Measurements from ENCODE around the gene CCDC9B.

The CCDC9B gene

GRCh38 chr15:40285554-40286011 is 55.2 kb downstream of the CCDC9B start:
- Histone ChIP-seq H3K9ac (ENCODE audit: low read length) (no peak overlapping the region), H4K20me1 (ENCODE audit: insufficient read depth, low read length) (no peaks in the 10 kb centered on the region), H3F3A (ENCODE audit: insufficient read depth, low read length) (no peaks in the 10 kb centered on the region), H3K27me3 (replicated peaks; ENCODE audit: insufficient read depth, low read length) (peaks cover 27% of the 10 kb centered on the region), H3K9me3 (replicated peaks; ENCODE audit: insufficient read depth, low read length) (no peaks in the 10 kb centered on the region), H2AFZ (ENCODE audit: low read length) (no peak overlapping the region), H3K4me1 (ENCODE audit: low read length) (no peaks in the 10 kb centered on the region), H3K27ac (ENCODE audit: low read length) (no peak overlapping the region), H3K4me3 (ENCODE audit: low read length) (no peak overlapping the region), H3K36me3 (replicated peaks; ENCODE audit: insufficient read depth, low read length) (no peaks in the 10 kb centered on the region), H3K4me2 (ENCODE audit: low read depth, low read length) (no peak overlapping the region), H3K79me2 (ENCODE audit: low read length) (no peaks in the 10 kb centered on the region), H3K9me2 (replicated peaks; ENCODE audit: insufficient read depth, low read length) (no peaks in the 10 kb centered on the region)
- no peak for TF ChIP-seq CTCF (IDR thresholded peaks at IDR 0.05; ENCODE audit: low read length)
- no peak for TF ChIP-seq EZH2phosphoT487 (IDR thresholded peaks at IDR 0.05; ENCODE audit: low read length)
- TF ChIP-seq EZH2 (optimal IDR thresholded peaks at IDR 0.05; ENCODE audit: low read depth, low read length): no peak
- no peak for DNase-seq

GRCh38 chr15:40285151-40285550 is 55.6 kb downstream of the CCDC9B start:
- no peaks in the 10 kb centered on the region for H4K20me1 ChIP-seq (ENCODE audit: insufficient read depth, low read length)
- H3K27me3 ChIP-seq (replicated peaks; ENCODE audit: insufficient read depth, low read length): peaks cover 32% of the 10 kb centered on the region
- no peaks in the 10 kb centered on the region for H3K36me3 ChIP-seq (replicated peaks; ENCODE audit: insufficient read depth, low read length)
- no peaks in the 10 kb centered on the region for H3K79me2 ChIP-seq (ENCODE audit: low read length)
- H3K27ac ChIP-seq (ENCODE audit: low read length): no peak overlapping the region
- H3K9me2 ChIP-seq (replicated peaks; ENCODE audit: insufficient read depth, low read length): no peaks in the 10 kb centered on the region
- DNase-seq: no peak
- TF ChIP-seq CTCF (IDR thresholded peaks at IDR 0.05; ENCODE audit: low read length): no peak
- TF ChIP-seq EZH2 (optimal IDR thresholded peaks at IDR 0.05; ENCODE audit: low read depth, low read length): no peak
- TF ChIP-seq EZH2phosphoT487 (IDR thresholded peaks at IDR 0.05; ENCODE audit: low read length): no peak
- H3K9ac ChIP-seq (ENCODE audit: low read length): no peak overlapping the region
- H3K4me3 ChIP-seq (ENCODE audit: low read length): no peak overlapping the region
- H2AFZ ChIP-seq (ENCODE audit: low read length): no peak overlapping the region
- no peaks in the 10 kb centered on the region for H3F3A ChIP-seq (ENCODE audit: insufficient read depth, low read length)
- no peaks in the 10 kb centered on the region for H3K9me3 ChIP-seq (replicated peaks; ENCODE audit: insufficient read depth, low read length)
- H3K4me1 ChIP-seq (ENCODE audit: low read length): no peaks in the 10 kb centered on the region
- no peak overlapping the region for H3K4me2 ChIP-seq (ENCODE audit: low read depth, low read length)

- Histone ChIP-seq H3K4me2 (ENCODE audit: low read depth, low read length) (no peak overlapping the region), H2AFZ (ENCODE audit: low read length) (no peak overlapping the region), H3K79me2 (ENCODE audit: low read length) (no peaks in the 10 kb centered on the region), H3K4me3 (ENCODE audit: low read length) (no peak overlapping the region), H3F3A (ENCODE audit: insufficient read depth, low read length) (no peaks in the 10 kb centered on the region), H4K20me1 (ENCODE audit: insufficient read depth, low read length) (no peaks in the 10 kb centered on the region), H3K9me3 (replicated peaks; ENCODE audit: insufficient read depth, low read length) (no peaks in the 10 kb centered on the region), H3K9ac (ENCODE audit: low read length) (no peak overlapping the region), H3K4me1 (ENCODE audit: low read length) (no peaks in the 10 kb centered on the region), H3K27me3 (replicated peaks; ENCODE audit: insufficient read depth, low read length) (peaks cover 40% of the 10 kb centered on the region), H3K36me3 (replicated peaks; ENCODE audit: insufficient read depth, low read length) (no peaks in the 10 kb centered on the region), H3K9me2 (replicated peaks; ENCODE audit: insufficient read depth, low read length) (no peaks in the 10 kb centered on the region), H3K27ac (ENCODE audit: low read length) (no peak overlapping the region)
- DNase-seq: no peak
- TF ChIP-seq CTCF (IDR thresholded peaks at IDR 0.05; ENCODE audit: low read length) (no peak), EZH2phosphoT487 (IDR thresholded peaks at IDR 0.05; ENCODE audit: low read length) (no peak), EZH2 (optimal IDR thresholded peaks at IDR 0.05; ENCODE audit: low read depth, low read length) (no peak)
Measured at GRCh38 chr15:40283615-40284300, 57.0 kb downstream of the CCDC9B start.
